ENCODE data around the gene WLS. TPM values are rescaled to one million over a fixed set of nuclear protein-coding genes. Genes with fewer than 3 reads are reported as not detected.

Gene WLS
- total RNA-seq, 1 donor from 2014 or later = not detected

DNA sequence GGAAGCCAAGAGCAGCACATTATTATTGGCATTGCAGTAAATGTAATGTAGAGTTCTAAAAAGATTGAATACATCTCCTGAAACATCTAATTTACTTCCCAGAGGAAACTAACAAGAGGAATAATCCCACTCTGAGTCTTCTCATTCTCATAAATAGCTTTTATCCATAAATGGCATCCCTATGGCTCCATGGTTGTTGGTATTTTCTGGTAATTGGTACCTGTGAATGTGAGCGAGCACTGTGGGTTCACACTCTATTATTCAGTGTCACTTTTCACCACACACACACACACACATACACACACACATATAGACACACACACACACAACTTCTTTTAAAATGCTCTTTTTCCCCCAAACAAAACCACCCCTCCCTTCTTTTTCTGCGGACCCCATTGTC lies 4.7 kb upstream of the WLS start:
- Mint-ChIP-seq H3K27ac (no peak overlapping the region), H3K4me3 (ENCODE audit: low read depth) (no peak overlapping the region), H3K27me3 (ENCODE audit: low read depth) (peaks cover 20% of the 10 kb centered on the region), H3K36me3 (ENCODE audit: low read depth) (no peaks in the 10 kb centered on the region), H3K4me1 (ENCODE audit: low read depth) (peaks cover 3% of the 10 kb centered on the region), H3K9me3 (no peaks in the 10 kb centered on the region)
- DNase-seq (ENCODE audit: low spot score) = no peak
- intact Hi-C loops (cut with micrococcal nuclease) = no loop called here

DNA sequence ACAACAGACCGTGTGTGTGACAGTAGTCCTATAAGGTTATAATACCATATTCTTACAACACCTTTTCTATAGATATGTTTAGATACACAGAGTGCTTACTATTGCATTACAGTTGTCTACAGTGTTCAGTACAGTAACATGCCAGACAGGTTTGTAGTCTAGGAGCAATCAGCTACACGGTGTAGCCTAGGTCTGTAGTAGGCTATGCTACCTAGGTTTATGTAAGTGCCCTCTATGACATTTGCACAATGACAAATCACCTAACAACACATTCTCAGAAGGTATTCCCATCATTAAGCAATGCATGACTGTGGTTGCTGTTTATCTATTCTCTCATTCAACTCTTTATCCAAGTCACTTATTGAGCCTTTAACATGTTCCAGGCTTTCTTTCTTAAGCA lies 1.8 kb upstream of the WLS start:
- intact Hi-C loops (cut with micrococcal nuclease) = loop anchor here (5.0 kb wide), 1 partner anchor 402 kb away; the partner anchor contains the start of gene GNG12
- DNase-seq (ENCODE audit: low spot score) = no peak
- Mint-ChIP-seq H3K27ac (no peak overlapping the region), H3K9me3 (no peaks in the 10 kb centered on the region), H3K4me3 (ENCODE audit: low read depth) (no peak overlapping the region), H3K27me3 (ENCODE audit: low read depth) (peaks cover 43% of the 10 kb centered on the region), H3K36me3 (ENCODE audit: low read depth) (no peaks in the 10 kb centered on the region), H3K4me1 (ENCODE audit: low read depth) (peaks cover 3% of the 10 kb centered on the region)

DNA sequence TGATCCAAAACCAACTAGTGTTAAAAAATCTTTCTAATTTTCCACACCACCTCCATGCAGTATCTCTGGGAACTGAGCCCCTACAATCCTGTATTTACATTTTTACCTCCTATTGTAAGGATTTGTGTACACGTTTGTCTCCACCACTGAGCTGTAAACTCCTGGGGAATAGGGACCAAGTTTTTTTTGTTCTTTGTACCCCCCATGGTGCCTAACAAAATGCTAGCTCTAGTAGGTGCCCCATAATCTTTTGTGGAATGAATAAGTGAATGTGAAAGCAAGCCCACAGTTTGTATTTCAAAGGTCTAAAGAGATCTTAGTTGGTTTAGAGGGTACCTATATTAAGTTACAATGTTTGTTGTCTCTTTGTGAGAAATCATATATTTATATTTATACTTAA lies 879 bp upstream of the WLS start:
- no peak overlapping the region for H3K4me3 Mint-ChIP-seq (ENCODE audit: low read depth)
- no peaks in the 10 kb centered on the region for H3K9me3 Mint-ChIP-seq
- no peaks in the 10 kb centered on the region for H3K36me3 Mint-ChIP-seq (ENCODE audit: low read depth)
- no peak overlapping the region for H3K27ac Mint-ChIP-seq
- intact Hi-C loops (cut with micrococcal nuclease) = loop anchor here (5.0 kb wide), 1 partner anchor 401 kb away; the partner anchor contains the start of gene GNG12
- peaks cover 45% of the 10 kb centered on the region for H3K27me3 Mint-ChIP-seq (ENCODE audit: low read depth)
- DNase-seq (ENCODE audit: low spot score) = no peak
- peaks cover 3% of the 10 kb centered on the region for H3K4me1 Mint-ChIP-seq (ENCODE audit: low read depth)

DNA sequence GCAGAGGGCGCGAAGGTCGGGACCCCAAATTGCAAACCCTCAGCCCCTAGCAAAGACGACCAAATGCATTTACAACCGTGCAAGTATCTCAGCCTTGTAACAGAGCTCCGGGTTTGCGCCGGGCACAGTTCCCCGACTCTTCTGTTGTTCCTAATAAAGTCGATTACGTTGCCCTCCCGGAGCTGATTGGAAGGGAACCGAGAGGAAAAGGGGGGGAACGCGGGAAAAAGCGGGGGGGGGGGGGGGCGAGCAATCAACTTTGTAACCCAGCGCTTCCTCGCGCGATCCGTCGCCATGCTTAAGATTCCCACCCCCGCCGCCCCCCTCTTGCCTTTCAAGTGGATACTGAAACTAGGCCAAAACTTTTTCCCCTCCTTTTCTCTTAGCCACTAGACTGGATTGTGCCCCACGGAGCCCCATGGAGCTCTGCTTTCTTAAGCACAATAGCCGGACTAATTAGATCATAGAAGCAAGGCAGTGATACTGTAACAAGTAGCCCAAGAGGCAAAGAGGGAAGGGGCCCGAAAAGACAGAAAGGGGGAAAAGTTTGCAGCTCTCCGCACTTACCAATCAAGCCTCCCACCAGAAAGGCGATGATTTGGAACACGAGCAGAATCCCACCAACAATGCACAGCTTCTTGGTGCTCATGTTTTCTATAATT lies 565 bp downstream of the WLS start:
- peaks cover 3% of the 10 kb centered on the region for H3K4me1 Mint-ChIP-seq (ENCODE audit: low read depth)

DNA sequence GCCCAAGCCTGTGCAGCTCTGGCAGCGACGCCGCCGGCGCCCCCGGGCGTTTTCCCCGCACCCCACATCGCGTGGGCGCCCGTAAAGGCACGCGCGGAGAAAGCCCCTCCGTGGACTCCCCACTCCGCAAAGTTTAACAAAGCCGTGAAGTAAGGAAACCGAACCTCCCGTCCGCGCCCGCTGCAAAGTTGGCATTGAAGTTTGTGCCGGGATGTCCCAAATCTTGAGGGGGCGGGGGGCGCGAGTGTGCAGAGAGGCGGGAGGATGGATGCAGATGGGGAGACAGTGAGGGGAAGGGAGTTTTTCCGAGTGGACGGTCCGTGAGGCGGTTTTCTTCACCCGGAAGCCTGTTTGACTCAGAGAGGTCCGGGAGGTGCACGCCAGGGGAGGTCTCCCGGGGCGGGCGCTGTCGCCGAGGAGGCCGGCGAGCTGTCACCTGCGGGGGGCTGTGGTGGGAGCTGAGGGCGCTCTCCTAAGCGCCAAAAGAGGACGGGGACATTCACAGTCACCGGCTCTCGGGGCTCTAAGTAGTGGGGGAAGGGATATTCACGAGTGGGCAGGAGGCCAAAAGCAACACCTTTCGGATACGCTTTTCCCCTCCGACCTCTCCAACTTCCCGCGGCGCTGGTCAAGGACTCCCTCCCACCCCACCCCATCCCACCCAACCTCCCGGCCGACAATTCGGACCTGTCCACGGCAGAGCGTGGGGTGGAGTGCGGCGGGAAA lies 1.3 kb downstream of the WLS start:
- peaks cover 51% of the 10 kb centered on the region for H3K27me3 Mint-ChIP-seq (ENCODE audit: low read depth)
- no peaks in the 10 kb centered on the region for H3K9me3 Mint-ChIP-seq
- no peak overlapping the region for H3K4me3 Mint-ChIP-seq (ENCODE audit: low read depth)
- H3K36me3 Mint-ChIP-seq (ENCODE audit: low read depth) = no peaks in the 10 kb centered on the region
- DNase-seq (ENCODE audit: low spot score) = no peak
- H3K27ac Mint-ChIP-seq = no peak overlapping the region
- intact Hi-C loops (cut with micrococcal nuclease) = loop anchor here (5.0 kb wide), 1 partner anchor 399 kb away; the partner anchor contains the start of gene GNG12
- peaks cover 3% of the 10 kb centered on the region for H3K4me1 Mint-ChIP-seq (ENCODE audit: low read depth)

More for the DNA sequence above, 565 bp downstream of the WLS start:
- Mint-ChIP-seq H3K4me3 (ENCODE audit: low read depth) (no peak overlapping the region), H3K36me3 (ENCODE audit: low read depth) (no peaks in the 10 kb centered on the region), H3K27me3 (ENCODE audit: low read depth) (peaks cover 49% of the 10 kb centered on the region), H3K27ac (no peak overlapping the region), H3K9me3 (no peaks in the 10 kb centered on the region)
- intact Hi-C loops (cut with micrococcal nuclease) = loop anchor here (5.0 kb wide), 1 partner anchor 399 kb away; the partner anchor contains the start of gene GNG12
- no peak for DNase-seq (ENCODE audit: low spot score)

DNA sequence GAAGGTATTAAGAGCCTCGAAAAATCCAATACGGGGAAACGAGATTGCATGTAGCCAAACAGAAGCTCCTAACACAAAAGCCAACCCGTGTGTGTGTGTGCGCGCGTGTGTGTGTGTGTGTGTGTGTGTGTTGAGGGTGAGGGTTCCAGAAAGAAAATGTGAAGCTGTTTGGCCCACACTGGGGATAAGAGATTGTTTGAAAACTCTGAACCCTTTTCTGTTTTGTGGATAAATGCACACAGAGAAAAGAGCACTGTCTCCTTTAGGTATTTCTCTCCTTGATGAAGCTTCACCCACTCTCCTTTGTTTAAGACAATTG lies 1.9 kb downstream of the WLS start:
- DNase-seq (ENCODE audit: low spot score) = no peak
- Mint-ChIP-seq H3K27me3 (ENCODE audit: low read depth) (peaks cover 56% of the 10 kb centered on the region), H3K27ac (no peak overlapping the region), H3K36me3 (ENCODE audit: low read depth) (no peaks in the 10 kb centered on the region), H3K4me3 (ENCODE audit: low read depth) (no peak overlapping the region), H3K4me1 (ENCODE audit: low read depth) (peaks cover 3% of the 10 kb centered on the region), H3K9me3 (no peaks in the 10 kb centered on the region)
- intact Hi-C loops (cut with micrococcal nuclease) = loop anchor here (5.0 kb wide), 1 partner anchor 398 kb away; the partner anchor contains the start of gene GNG12

DNA sequence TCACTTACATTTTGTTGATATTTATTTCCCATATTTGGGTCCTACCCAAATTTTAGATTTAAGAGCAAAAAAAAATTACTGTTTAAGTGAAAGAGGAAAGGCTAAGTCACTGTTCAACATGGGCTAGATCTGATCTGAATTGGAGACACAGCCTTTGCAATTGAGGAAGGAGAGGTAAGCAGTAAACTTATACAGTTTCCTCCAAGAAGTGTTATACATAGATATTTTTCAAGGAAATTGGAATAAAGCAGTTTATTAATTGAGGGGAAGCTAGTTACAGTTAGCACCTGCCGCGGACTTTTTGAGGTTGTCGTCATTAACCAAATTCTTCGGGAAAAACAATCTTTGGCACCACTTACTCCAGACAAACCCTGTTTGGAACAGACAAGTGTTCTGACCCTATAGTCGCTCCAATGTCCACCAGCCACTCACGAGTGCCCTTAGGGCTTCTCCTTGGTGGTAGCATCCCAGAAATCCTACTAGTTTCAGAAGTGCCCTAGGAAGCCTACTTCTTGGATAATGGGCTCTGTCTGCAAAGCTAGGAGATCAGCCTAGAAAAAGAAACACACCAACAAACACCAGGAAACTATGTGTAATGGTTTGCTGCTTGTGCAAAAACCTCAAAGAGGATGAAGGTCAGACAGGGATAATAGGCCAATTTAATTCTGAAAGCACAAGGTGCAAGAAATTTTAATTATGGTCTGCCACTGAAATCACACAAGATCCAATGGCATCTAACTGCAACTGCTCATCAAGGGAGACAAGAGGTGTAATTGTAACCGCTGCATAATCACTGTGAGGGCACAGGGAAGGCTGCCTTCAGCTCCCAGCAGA lies 2.5 kb downstream of the WLS start:
- Mint-ChIP-seq H3K27ac (no peak overlapping the region), H3K4me3 (ENCODE audit: low read depth) (no peak overlapping the region), H3K4me1 (ENCODE audit: low read depth) (peaks cover 3% of the 10 kb centered on the region), H3K9me3 (no peaks in the 10 kb centered on the region), H3K27me3 (ENCODE audit: low read depth) (peaks cover 56% of the 10 kb centered on the region), H3K36me3 (ENCODE audit: low read depth) (no peaks in the 10 kb centered on the region)
- DNase-seq (ENCODE audit: low spot score) = no peak
- intact Hi-C loops (cut with micrococcal nuclease) = loop anchor here (5.0 kb wide), 1 partner anchor 398 kb away; the partner anchor contains the start of gene GNG12

DNA sequence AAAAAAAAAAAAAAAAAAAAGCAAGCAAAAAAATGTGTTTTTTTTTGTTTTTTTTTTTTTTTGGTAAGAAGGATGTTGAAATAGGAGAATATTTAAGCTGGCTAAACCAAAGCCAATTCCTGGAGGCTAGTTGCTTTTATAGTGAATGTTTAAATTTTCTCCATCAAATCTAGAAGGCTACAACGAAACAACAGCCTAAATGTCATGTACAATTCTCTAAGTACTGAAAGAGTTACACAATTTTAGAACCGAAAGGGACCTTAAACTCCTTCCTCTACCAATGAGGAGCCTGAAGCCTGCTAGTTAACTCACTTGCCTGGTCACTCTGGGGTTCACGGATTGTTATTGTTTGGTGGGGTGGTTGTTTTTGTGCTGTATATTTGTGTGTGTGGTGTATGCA lies 3.5 kb downstream of the WLS start:
- peaks cover 51% of the 10 kb centered on the region for H3K27me3 Mint-ChIP-seq (ENCODE audit: low read depth)
- intact Hi-C loops (cut with micrococcal nuclease) = no loop called here

DNA sequence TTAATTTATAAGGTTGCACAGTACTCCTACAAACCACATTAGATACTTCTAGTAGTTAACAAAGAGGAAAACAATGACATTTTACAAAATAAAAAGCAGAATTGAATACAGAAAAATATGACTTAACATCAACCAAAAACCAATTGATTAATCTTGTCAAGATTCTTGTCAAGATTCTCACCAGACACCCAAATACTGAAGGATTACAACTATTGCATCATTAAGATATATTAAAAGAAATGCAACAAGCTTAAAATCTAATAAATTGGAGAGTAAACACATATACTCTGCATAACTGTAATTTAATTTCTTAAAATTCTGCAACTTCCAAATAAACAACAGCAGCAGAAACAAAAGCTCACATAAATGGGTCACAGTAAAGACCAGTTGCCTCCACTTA lies 4.7 kb downstream of the WLS start:
- H3K27me3 Mint-ChIP-seq (ENCODE audit: low read depth) = peaks cover 39% of the 10 kb centered on the region
- H3K27ac Mint-ChIP-seq = no peak overlapping the region
- no peak for DNase-seq (ENCODE audit: low spot score)
- peaks cover 1% of the 10 kb centered on the region for H3K4me1 Mint-ChIP-seq (ENCODE audit: low read depth)
- intact Hi-C loops (cut with micrococcal nuclease) = no loop called here
- no peak overlapping the region for H3K4me3 Mint-ChIP-seq (ENCODE audit: low read depth)
- no peaks in the 10 kb centered on the region for H3K9me3 Mint-ChIP-seq
- H3K36me3 Mint-ChIP-seq (ENCODE audit: low read depth) = no peaks in the 10 kb centered on the region

More for the DNA sequence above, 3.5 kb downstream of the WLS start:
- no peaks in the 10 kb centered on the region for H3K36me3 Mint-ChIP-seq (ENCODE audit: low read depth)
- no peak overlapping the region for H3K4me3 Mint-ChIP-seq (ENCODE audit: low read depth)
- peaks cover 3% of the 10 kb centered on the region for H3K4me1 Mint-ChIP-seq (ENCODE audit: low read depth)
- no peak overlapping the region for H3K27ac Mint-ChIP-seq
- DNase-seq (ENCODE audit: low spot score) = no peak
- no peaks in the 10 kb centered on the region for H3K9me3 Mint-ChIP-seq

DNA sequence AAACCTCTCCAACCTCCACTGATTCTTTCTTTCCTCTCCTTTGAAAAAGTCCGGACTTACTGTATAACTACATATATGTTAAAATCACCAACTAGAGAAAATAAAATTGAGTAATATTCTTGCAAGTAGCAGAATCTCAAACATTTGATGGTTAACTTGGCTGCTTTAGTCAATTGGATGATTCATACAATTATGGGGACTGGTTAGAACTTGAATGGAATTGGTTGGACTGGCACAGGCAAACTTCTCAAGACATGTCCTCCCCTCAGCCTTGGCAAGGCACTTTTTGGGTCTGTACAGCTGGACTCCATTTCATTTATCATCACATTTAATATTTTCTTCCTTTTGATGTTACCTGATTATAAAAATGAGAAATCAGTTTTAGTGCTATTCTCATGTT lies 6.5 kb downstream of the WLS start:
- no peak for DNase-seq (ENCODE audit: low spot score)
- H3K9me3 Mint-ChIP-seq = no peaks in the 10 kb centered on the region
- H3K4me1 Mint-ChIP-seq (ENCODE audit: low read depth) = peaks cover 3% of the 10 kb centered on the region
- intact Hi-C loops (cut with micrococcal nuclease) = no loop called here
- no peak overlapping the region for H3K4me3 Mint-ChIP-seq (ENCODE audit: low read depth)
- peaks cover 30% of the 10 kb centered on the region for H3K27me3 Mint-ChIP-seq (ENCODE audit: low read depth)
- no peaks in the 10 kb centered on the region for H3K36me3 Mint-ChIP-seq (ENCODE audit: low read depth)
- H3K27ac Mint-ChIP-seq = no peak overlapping the region

DNA sequence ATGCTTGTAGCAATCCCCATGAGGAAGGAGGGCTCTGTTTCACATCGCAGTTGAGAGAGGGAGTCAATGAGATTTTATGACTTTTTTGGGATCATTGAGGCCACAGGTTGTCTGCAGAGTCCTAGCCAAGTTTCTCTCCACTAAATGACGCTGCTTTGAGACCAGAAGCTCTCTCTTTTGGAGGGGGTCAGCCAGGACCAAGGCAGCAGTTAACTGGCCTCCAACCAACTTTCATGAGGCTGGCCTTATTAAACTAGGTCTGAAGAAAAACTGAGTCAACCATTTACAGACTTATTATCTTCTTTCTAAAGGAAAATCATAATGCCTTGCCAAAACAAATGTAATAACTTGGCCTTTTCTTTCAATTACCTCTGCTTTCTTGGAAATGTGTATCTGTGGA lies 8.6 kb downstream of the WLS start:
- intact Hi-C loops (cut with micrococcal nuclease) = no loop called here
- DNase-seq (ENCODE audit: low spot score) = no peak
- no peak overlapping the region for H3K4me3 Mint-ChIP-seq (ENCODE audit: low read depth)
- no peaks in the 10 kb centered on the region for H3K36me3 Mint-ChIP-seq (ENCODE audit: low read depth)
- no peaks in the 10 kb centered on the region for H3K9me3 Mint-ChIP-seq
- peaks cover 12% of the 10 kb centered on the region for H3K27me3 Mint-ChIP-seq (ENCODE audit: low read depth)
- H3K4me1 Mint-ChIP-seq (ENCODE audit: low read depth) = peaks cover 4% of the 10 kb centered on the region
- H3K27ac Mint-ChIP-seq = no peak overlapping the region

DNA sequence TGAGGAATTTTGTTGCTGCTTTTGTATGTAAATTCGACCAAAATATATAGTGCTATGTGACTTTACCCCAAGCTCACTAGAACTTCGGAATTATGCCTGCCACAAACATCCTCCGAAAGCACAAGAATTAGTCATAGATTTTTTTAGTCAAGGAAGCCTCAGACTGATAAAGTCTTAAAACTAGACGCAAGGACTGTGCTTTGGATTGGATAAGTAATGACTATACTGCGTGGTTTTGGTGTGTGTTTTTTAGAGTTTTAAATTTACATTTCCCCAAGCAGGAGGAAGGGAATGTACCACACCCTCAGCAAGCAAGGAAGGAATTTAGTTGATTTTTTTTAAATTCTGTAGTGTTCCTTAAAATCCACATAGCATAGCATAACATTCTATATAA lies 10.3 kb downstream of the WLS start:
- intact Hi-C loops (cut with micrococcal nuclease) = no loop called here
- Mint-ChIP-seq H3K27me3 (ENCODE audit: low read depth) (peaks cover 11% of the 10 kb centered on the region), H3K4me3 (ENCODE audit: low read depth) (no peak overlapping the region), H3K36me3 (ENCODE audit: low read depth) (no peaks in the 10 kb centered on the region), H3K9me3 (no peaks in the 10 kb centered on the region), H3K27ac (no peak overlapping the region), H3K4me1 (ENCODE audit: low read depth) (peaks cover 4% of the 10 kb centered on the region)
- DNase-seq (ENCODE audit: low spot score) = no peak

Data from activated T-helper 2 cell treated with anti-CD3 and anti-CD28 coated beads, Interferon-gamma antibody, Interleukin-2, Interleukin-4, amounts not matched to agents 10 μg/mL and 5 μg/mL and 100 μg/mL, durations not matched to agents 14 hours and 24 hours and 36 hours (primary cell).